SK-N-SH treated with all-trans-retinoic acid at 6 μM for 48 hours (cell line): ENCODE data around the gene CCIN.

ENCODE experiments used
- ATAC-seq: fragments of 200-7000 bp; cut with Tn5 transposase; 3 replicates; pipeline ENCODE4 v1.9.1; 2020; ENCODE audit warnings: mild to moderate bottlenecking, moderate library complexity
- ARNTL ChIP-seq: fragments of 450-650 bp; formaldehyde crosslinking; IDR thresholded peaks from 2 replicates; pipeline ENCODE4 v1.5.0; 2020; ENCODE audit warnings: low read depth, mild to moderate bottlenecking, moderate library complexity, borderline replicate concordance
- BACH2 ChIP-seq: fragments of 250-450 bp; sonication (Bioruptor Pico); IDR thresholded peaks from 2 replicates; pipeline ENCODE4 v1.9.0; 2021; ENCODE audit warnings: mild to moderate bottlenecking, borderline replicate concordance
- CSDC2 ChIP-seq: fragments of 250-450 bp; sonication (Bioruptor Pico); IDR thresholded peaks from 2 replicates; pipeline ENCODE4 v1.5.0; 2020; ENCODE audit warnings: mild to moderate bottlenecking, moderate library complexity
- CSRNP3 ChIP-seq: fragments of 250-450 bp; sonication (Bioruptor Pico); IDR thresholded peaks from 2 replicates; pipeline ENCODE4 v1.5.1; 2021; ENCODE audit warnings: mild to moderate bottlenecking, moderate library complexity
- GLIS3 ChIP-seq: fragments of 250-450 bp; sonication (Bioruptor Pico); IDR thresholded peaks from 2 replicates; pipeline ENCODE4 v1.5.0; 2020; ENCODE audit warnings: mild to moderate bottlenecking, moderate library complexity
- ISL1 ChIP-seq: fragments of 250-450 bp; sonication (Bioruptor Pico); IDR thresholded peaks from 2 replicates; pipeline ENCODE4 v2.1.2; 2022; ENCODE audit warnings: mild to moderate bottlenecking, moderate library complexity
- OSR1 ChIP-seq: fragments of 250-450 bp; sonication (Bioruptor Pico); IDR thresholded peaks from 2 replicates; pipeline ENCODE4 v1.8.0; 2022; ENCODE audit warnings: moderate library complexity, mild to moderate bottlenecking, inconsistent platforms
- POU6F1 ChIP-seq: fragments of 250-450 bp; sonication (Bioruptor Pico); IDR thresholded peaks from 2 replicates; pipeline ENCODE4 v1.8.0; 2021; ENCODE audit warnings: low read depth, mild to moderate bottlenecking, moderate library complexity, borderline replicate concordance
- PPARA ChIP-seq: fragments of 250-450 bp; sonication (Bioruptor Pico); IDR thresholded peaks from 2 replicates; pipeline ENCODE4 v1.5.0; 2020; ENCODE audit warnings: mild to moderate bottlenecking, borderline replicate concordance
- RARB ChIP-seq: fragments of 250-450 bp; sonication (Bioruptor Pico); IDR thresholded peaks from 2 replicates; pipeline ENCODE4 v1.8.0; 2021; ENCODE audit warnings: mild to moderate bottlenecking, moderate library complexity
- SNAI2 ChIP-seq: fragments of 250-450 bp; sonication (Bioruptor Pico); IDR thresholded peaks from 2 replicates; pipeline ENCODE4 v1.5.0; 2020; ENCODE audit warnings: mild to moderate bottlenecking, moderate library complexity
- TCF4 ChIP-seq: fragments of 250-450 bp; sonication (Bioruptor Pico); IDR thresholded peaks from 2 replicates; pipeline ENCODE4 v1.8.0; 2021; ENCODE audit warnings: mild to moderate bottlenecking, moderate library complexity, borderline replicate concordance
- TOX ChIP-seq: fragments of 250-450 bp; sonication (Bioruptor Pico); IDR thresholded peaks from 2 replicates; pipeline ENCODE4 v1.8.0; 2021; ENCODE audit warnings: mild to moderate bottlenecking, moderate library complexity, borderline replicate concordance
- ZC3H10 ChIP-seq: fragments of 250-450 bp; sonication (Bioruptor Pico); IDR thresholded peaks from 2 replicates; pipeline ENCODE4 v1.5.1; 2021; ENCODE audit warnings: mild to moderate bottlenecking, moderate library complexity
- ZFP3 ChIP-seq: fragments of 250-450 bp; sonication (Bioruptor Pico); IDR thresholded peaks from 2 replicates; pipeline ENCODE4 v1.5.0; 2020; ENCODE audit warnings: mild to moderate bottlenecking, moderate library complexity
- ZFP30 ChIP-seq: fragments of 450-650 bp; formaldehyde crosslinking; IDR thresholded peaks from 2 replicates; pipeline ENCODE4 v1.5.0; 2022; ENCODE audit warnings: mild to moderate bottlenecking, moderate library complexity
- ZNF565 ChIP-seq: fragments of 450-650 bp; formaldehyde crosslinking; conservative IDR thresholded peaks from 2 replicates; pipeline ENCODE4 v1.5.0; 2020; ENCODE audit warnings: low read depth, mild to moderate bottlenecking, moderate library complexity
- ZNF70 ChIP-seq: fragments of 450-650 bp; formaldehyde crosslinking; IDR thresholded peaks from 2 replicates; pipeline ENCODE4 v1.5.0; 2020; ENCODE audit warnings: mild to moderate bottlenecking, moderate library complexity
- ZNF8 ChIP-seq: fragments of 450-650 bp; formaldehyde crosslinking; IDR thresholded peaks from 2 replicates; pipeline ENCODE4 v1.5.0; 2020; ENCODE audit warnings: mild to moderate bottlenecking, moderate library complexity
- TF ChIP-seq, protein P1 (sequence below): fragments of 250-450 bp; sonication (Bioruptor Pico); IDR thresholded peaks from 2 replicates; pipeline ENCODE4 v1.5.1; 2020; ENCODE audit warnings: low read depth, mild to moderate bottlenecking, moderate library complexity
- TF ChIP-seq, protein P2 (sequence below): fragments of 250-450 bp; sonication (Bioruptor Pico); IDR thresholded peaks from 2 replicates; pipeline ENCODE4 v1.5.0; 2020; ENCODE audit warnings: mild to moderate bottlenecking, moderate library complexity

Gene CCIN

DNA sequence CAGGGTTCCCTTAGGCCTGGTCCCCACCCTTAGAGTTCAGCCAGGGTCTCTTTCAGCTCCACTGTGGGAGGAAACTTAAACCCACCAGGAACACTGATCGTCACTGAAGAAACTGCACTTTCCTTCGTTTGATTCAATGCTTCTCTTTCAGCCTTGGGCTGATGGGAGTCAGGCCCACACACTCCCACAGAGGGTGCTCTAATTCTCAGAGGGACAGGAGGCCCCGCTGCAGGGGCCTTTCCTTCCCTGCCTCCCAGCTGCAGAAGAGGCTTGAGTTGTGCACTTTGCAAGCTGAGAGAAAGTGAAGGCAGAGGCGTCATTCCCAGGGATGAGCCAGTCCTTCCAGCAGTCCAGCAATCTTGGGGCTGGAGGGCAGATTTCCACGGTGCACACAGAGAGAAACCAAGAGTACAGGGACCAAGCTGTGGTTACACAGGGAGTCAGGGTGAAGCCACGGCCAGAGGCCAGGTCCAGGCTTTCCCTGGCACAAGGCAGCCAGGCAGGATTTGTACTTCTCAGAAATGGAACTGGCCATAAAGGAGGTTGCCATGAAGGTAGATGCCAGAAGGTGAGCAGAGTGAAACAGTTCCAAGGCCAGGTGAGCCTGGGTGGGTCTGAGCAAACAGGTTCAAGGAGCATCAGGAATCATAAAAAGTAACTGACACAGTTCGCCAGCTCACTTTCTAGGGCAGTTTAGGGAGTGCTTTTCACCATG, 43.0 kb upstream of the CCIN start:
- TF ChIP-seq TOX (CRISPR knock-in tag) (no peak), ISL1 (no peak), GLIS3 (CRISPR knock-in tag) (no peak), ZFP3 (CRISPR knock-in tag) (no peak), CSRNP3 (CRISPR knock-in tag) (no peak), ZNF8 (CRISPR knock-in tag) (no peak), OSR1 (CRISPR knock-in tag) (no peak), RARB (CRISPR knock-in tag) (no peak), CSDC2 (CRISPR knock-in tag) (no peak), PPARA (CRISPR knock-in tag) (no peak), TCF4 (CRISPR knock-in tag) (no peak), SNAI2 (no peak)
- TF ChIP-seq, protein P1, sequence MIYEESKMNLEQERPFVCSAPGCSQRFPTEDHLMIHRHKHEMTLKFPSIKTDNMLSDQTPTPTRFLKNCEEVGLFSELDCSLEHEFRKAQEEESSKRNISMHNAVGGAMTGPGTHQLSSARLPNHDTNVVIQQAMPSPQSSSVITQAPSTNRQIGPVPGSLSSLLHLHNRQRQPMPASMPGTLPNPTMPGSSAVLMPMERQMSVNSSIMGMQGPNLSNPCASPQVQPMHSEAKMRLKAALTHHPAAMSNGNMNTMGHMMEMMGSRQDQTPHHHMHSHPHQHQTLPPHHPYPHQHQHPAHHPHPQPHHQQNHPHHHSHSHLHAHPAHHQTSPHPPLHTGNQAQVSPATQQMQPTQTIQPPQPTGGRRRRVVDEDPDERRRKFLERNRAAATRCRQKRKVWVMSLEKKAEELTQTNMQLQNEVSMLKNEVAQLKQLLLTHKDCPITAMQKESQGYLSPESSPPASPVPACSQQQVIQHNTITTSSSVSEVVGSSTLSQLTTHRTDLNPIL = no peak
- TF ChIP-seq, protein P2, sequence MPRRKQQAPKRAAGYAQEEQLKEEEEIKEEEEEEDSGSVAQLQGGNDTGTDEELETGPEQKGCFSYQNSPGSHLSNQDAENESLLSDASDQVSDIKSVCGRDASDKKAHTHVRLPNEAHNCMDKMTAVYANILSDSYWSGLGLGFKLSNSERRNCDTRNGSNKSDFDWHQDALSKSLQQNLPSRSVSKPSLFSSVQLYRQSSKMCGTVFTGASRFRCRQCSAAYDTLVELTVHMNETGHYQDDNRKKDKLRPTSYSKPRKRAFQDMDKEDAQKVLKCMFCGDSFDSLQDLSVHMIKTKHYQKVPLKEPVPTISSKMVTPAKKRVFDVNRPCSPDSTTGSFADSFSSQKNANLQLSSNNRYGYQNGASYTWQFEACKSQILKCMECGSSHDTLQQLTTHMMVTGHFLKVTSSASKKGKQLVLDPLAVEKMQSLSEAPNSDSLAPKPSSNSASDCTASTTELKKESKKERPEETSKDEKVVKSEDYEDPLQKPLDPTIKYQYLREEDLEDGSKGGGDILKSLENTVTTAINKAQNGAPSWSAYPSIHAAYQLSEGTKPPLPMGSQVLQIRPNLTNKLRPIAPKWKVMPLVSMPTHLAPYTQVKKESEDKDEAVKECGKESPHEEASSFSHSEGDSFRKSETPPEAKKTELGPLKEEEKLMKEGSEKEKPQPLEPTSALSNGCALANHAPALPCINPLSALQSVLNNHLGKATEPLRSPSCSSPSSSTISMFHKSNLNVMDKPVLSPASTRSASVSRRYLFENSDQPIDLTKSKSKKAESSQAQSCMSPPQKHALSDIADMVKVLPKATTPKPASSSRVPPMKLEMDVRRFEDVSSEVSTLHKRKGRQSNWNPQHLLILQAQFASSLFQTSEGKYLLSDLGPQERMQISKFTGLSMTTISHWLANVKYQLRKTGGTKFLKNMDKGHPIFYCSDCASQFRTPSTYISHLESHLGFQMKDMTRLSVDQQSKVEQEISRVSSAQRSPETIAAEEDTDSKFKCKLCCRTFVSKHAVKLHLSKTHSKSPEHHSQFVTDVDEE (CRISPR knock-in tag) = no peak
- no peak; the same call in 2 of the 3 replicates for ATAC-seq

DNA sequence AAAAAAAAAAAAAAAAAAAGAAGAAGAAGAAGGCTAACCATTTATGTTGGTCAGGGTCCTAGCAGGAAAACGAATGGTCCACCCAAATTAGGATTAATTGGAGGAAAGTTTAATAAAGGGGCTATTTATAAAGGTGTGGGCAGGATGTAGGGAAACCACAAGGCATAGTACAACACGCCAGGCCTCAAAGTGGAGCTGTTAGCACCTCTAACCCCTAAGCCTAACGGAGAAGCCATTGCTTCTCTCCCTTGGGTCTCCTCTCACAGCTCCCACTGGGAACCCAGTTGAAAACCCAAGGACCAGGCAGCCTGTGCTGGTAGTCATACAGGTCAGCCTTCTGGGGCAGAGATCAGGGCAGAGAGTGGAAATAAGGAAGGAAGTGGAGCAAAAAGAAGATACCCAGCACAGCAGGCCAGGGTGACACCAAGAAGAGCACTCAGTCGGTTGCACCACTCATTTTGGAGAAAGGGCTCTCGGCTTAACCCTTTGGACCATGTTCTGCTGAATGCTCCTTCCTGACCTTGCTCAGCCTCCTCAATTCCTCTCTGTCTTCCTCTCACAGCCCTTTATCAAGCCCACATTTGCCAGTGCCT, 41.4 kb upstream of the CCIN start:
- TF ChIP-seq ZFP3 (CRISPR knock-in tag) = no peak
- TF ChIP-seq PPARA (CRISPR knock-in tag) = no peak
- no peak for TF ChIP-seq ZNF565 (CRISPR knock-in tag)
- no peak for TF ChIP-seq SNAI2
- TF ChIP-seq ARNTL (CRISPR knock-in tag) = no peak
- TF ChIP-seq ZNF70 = no peak
- TF ChIP-seq ISL1 = no peak
- TF ChIP-seq, all 23 proteins: peak for 0
- ATAC-seq = no peak

GRCh38 chr9:36128349-36128748, 40.8 kb upstream of the CCIN start:
- TF ChIP-seq CSDC2 (CRISPR knock-in tag) (no peak), OSR1 (CRISPR knock-in tag) (no peak), ZFP3 (CRISPR knock-in tag) (no peak), RARB (CRISPR knock-in tag) (no peak), ZC3H10 (no peak), TCF4 (CRISPR knock-in tag) (no peak), ZFP30 (CRISPR knock-in tag) (no peak), ZNF70 (no peak), ZNF8 (CRISPR knock-in tag) (no peak), GLIS3 (CRISPR knock-in tag) (no peak), BACH2 (no peak), POU6F1 (no peak)
- TF ChIP-seq, protein P1 = no peak
- TF ChIP-seq, all 23 proteins: peak for 0
- no peak for ATAC-seq
